ENCODE measurements around the gene ADORA2A. TPM values are rescaled to one million over a fixed set of nuclear protein-coding genes. Genes with fewer than 3 reads are reported as not detected.

The ADORA2A gene
- polyA plus RNA-seq, 1 donor (not counting 4 experiments of a cell fraction or from before 2014, with no cell fraction given): 0.20 TPM

DNA sequence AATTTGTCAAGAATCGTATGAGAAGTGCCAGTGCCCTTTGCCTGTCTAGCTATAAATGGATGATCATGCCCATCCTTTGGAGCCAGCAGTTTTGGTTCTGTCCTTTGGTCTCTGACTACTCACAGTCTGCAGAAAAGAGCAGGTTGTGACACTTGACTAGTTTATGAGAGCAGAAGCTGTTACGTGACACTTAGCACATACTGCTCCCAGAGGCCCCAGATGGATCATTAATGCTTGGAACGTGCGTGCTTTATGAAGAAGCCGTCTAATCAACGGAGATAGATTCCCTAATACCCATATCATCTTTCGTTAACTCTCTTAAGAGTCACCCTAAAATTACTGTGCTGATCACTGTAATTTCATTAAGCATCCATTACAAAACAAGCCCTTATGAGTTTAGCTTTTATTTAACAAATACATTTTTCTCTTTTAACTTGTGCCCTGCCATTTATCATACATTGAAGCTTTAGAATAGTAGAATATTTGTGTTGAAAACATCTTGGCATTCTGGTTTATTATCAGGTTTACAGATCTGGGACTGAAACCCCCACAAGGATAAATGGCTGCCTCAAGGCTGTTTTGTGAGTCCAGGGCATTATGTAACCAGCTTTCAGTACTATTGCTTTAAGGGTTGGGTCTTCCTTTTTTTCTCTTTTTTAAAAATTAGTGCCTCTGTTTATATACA, 47.0 kb upstream of the ADORA2A start:
- dilution Hi-C loops (cut with MboI; ENCODE audit: extremely low pct_ligation_motif_present, low sequenced_read_pairs): no loop called here
- FAIRE-seq (peak; percentile 71), DNase-seq (ENCODE audit: low read depth, low spot score) (no peak)
- no peak overlapping the region for H3K4me3 ChIP-seq (ENCODE audit: control insufficient read depth in 2 of 3, extremely low read depth in 1 of 3, insufficient read depth in 2 of 3, low read depth in 1 of 3, low read length in 3 of 3)
- H3K27me3 ChIP-seq (ENCODE audit: control insufficient read depth, extremely low read depth, insufficient read depth, low read length): no peaks in the 10 kb centered on the region
- H3K9ac ChIP-seq (ENCODE audit: control insufficient read depth, extremely low read depth, insufficient read depth, low read length): no peak overlapping the region
- H3K36me3 ChIP-seq (ENCODE audit: control insufficient read depth in 2 of 2, extremely low read depth in 1 of 2, insufficient read depth in 2 of 2, low read length in 2 of 2): peaks cover 0 to 3% of the 10 kb centered on the region in 2 experiments
- no peaks in the 10 kb centered on the region for H3K4me1 ChIP-seq (ENCODE audit: control insufficient read depth, extremely low read depth, insufficient read depth, low read length)
- H3K9me1 ChIP-seq (ENCODE audit: control insufficient read depth, extremely low read depth, insufficient read depth, low read length): no peaks in the 10 kb centered on the region
- H4K20me1 ChIP-seq (ENCODE audit: control insufficient read depth, extremely low read depth, insufficient read depth, low read length): no peaks in the 10 kb centered on the region
- no peaks in the 10 kb centered on the region for H3K79me2 ChIP-seq (ENCODE audit: control insufficient read depth, insufficient read depth, low read length)
- H3K27ac ChIP-seq (ENCODE audit: control insufficient read depth, insufficient read depth, low read length): no peak overlapping the region
- no peak overlapping the region for H2AFZ ChIP-seq (ENCODE audit: control insufficient read depth, low read length)
- no peaks in the 10 kb centered on the region for H3K9me3 ChIP-seq (ENCODE audit: control insufficient read depth, low read depth, low read length)
- TF ChIP-seq EZH2 (IDR thresholded peaks at IDR 0.05; ENCODE audit: low read length): no peak
- TF ChIP-seq, protein P1, sequence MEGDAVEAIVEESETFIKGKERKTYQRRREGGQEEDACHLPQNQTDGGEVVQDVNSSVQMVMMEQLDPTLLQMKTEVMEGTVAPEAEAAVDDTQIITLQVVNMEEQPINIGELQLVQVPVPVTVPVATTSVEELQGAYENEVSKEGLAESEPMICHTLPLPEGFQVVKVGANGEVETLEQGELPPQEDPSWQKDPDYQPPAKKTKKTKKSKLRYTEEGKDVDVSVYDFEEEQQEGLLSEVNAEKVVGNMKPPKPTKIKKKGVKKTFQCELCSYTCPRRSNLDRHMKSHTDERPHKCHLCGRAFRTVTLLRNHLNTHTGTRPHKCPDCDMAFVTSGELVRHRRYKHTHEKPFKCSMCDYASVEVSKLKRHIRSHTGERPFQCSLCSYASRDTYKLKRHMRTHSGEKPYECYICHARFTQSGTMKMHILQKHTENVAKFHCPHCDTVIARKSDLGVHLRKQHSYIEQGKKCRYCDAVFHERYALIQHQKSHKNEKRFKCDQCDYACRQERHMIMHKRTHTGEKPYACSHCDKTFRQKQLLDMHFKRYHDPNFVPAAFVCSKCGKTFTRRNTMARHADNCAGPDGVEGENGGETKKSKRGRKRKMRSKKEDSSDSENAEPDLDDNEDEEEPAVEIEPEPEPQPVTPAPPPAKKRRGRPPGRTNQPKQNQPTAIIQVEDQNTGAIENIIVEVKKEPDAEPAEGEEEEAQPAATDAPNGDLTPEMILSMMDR (optimal IDR thresholded peaks at IDR 0.05 in 1 of 3, IDR thresholded peaks at IDR 0.05 in 1 of 3, conservative IDR thresholded peaks at IDR 0.05 in 1 of 3; ENCODE audit: extremely low read depth in 1 of 3, insufficient read depth in 2 of 3, low read length in 3 of 3): no peak
- H3K4me2 ChIP-seq (ENCODE audit: control insufficient read depth, extremely low read depth, insufficient read depth, low read depth, low read length): no peak overlapping the region

DNA sequence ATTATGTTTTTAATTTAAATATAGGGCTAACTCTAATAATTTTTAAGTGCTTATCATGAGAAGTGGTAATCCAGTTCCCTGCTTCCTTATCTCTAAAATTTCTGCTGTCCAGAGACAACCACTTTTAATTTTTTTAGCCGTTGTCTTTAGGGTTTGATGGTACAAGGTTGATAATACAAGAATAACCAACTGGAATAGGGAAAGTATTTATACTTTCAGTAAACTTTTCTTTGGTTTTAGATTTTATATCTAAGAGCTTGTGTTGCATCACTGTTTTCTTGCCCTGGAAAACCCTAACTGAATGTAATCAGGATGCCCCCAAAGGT, 46.5 kb upstream of the ADORA2A start:
- Histone ChIP-seq H3K27me3 (ENCODE audit: control insufficient read depth, extremely low read depth, insufficient read depth, low read length) (no peaks in the 10 kb centered on the region), H3K9me3 (ENCODE audit: control insufficient read depth, low read depth, low read length) (no peaks in the 10 kb centered on the region), H3K27ac (ENCODE audit: control insufficient read depth, insufficient read depth, low read length) (no peak overlapping the region), H3K9ac (ENCODE audit: control insufficient read depth, extremely low read depth, insufficient read depth, low read length) (no peak overlapping the region), H3K4me2 (ENCODE audit: control insufficient read depth, extremely low read depth, insufficient read depth, low read depth, low read length) (no peak overlapping the region), H3K9me1 (ENCODE audit: control insufficient read depth, extremely low read depth, insufficient read depth, low read length) (no peaks in the 10 kb centered on the region), H4K20me1 (ENCODE audit: control insufficient read depth, extremely low read depth, insufficient read depth, low read length) (no peaks in the 10 kb centered on the region), H2AFZ (ENCODE audit: control insufficient read depth, low read length) (no peak overlapping the region), H3K79me2 (ENCODE audit: control insufficient read depth, insufficient read depth, low read length) (no peaks in the 10 kb centered on the region), H3K4me1 (ENCODE audit: control insufficient read depth, extremely low read depth, insufficient read depth, low read length) (no peaks in the 10 kb centered on the region), H3K36me3 (ENCODE audit: control insufficient read depth in 2 of 2, extremely low read depth in 1 of 2, insufficient read depth in 2 of 2, low read length in 2 of 2) (peaks cover 0 to 3% of the 10 kb centered on the region in 2 experiments), H3K4me3 (ENCODE audit: control insufficient read depth in 2 of 3, extremely low read depth in 1 of 3, insufficient read depth in 2 of 3, low read depth in 1 of 3, low read length in 3 of 3) (no peak overlapping the region)
- dilution Hi-C loops (cut with MboI; ENCODE audit: extremely low pct_ligation_motif_present, low sequenced_read_pairs): no loop called here
- TF ChIP-seq EZH2 (IDR thresholded peaks at IDR 0.05; ENCODE audit: low read length): no peak
- TF ChIP-seq, protein P1 (optimal IDR thresholded peaks at IDR 0.05 in 1 of 3, IDR thresholded peaks at IDR 0.05 in 1 of 3, conservative IDR thresholded peaks at IDR 0.05 in 1 of 3; ENCODE audit: extremely low read depth in 1 of 3, insufficient read depth in 2 of 3, low read length in 3 of 3): no peak
- FAIRE-seq: no peak
- no peak for DNase-seq (ENCODE audit: low read depth, low spot score)
